ENCODE measurements around the gene CREBRF.
"Not testable (repeated sequence)": the region's sequence is repeated elsewhere in the genome, so short reads cannot be mapped to it uniquely, and the experiment has no call there.

DNA sequence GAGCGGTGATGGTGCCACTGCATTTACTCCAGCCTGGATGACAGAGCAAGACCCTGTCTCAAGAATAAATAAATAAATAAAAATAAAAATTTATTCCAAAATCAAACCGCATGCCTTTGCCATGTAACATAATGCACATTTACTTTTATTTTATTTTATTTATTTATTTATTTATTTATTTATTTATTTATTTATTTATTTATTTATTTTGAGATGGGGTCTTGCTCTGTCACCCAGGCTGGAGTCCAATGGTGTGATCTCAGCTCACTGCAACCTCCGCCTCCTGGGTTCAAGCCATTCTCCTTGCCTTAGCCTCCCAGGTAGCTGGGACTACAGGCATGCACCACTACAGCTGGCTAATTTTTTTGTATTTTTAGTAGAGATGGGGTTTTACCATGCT, 24.1 kb upstream of the CREBRF start:
- TF ChIP-seq, protein P1, sequence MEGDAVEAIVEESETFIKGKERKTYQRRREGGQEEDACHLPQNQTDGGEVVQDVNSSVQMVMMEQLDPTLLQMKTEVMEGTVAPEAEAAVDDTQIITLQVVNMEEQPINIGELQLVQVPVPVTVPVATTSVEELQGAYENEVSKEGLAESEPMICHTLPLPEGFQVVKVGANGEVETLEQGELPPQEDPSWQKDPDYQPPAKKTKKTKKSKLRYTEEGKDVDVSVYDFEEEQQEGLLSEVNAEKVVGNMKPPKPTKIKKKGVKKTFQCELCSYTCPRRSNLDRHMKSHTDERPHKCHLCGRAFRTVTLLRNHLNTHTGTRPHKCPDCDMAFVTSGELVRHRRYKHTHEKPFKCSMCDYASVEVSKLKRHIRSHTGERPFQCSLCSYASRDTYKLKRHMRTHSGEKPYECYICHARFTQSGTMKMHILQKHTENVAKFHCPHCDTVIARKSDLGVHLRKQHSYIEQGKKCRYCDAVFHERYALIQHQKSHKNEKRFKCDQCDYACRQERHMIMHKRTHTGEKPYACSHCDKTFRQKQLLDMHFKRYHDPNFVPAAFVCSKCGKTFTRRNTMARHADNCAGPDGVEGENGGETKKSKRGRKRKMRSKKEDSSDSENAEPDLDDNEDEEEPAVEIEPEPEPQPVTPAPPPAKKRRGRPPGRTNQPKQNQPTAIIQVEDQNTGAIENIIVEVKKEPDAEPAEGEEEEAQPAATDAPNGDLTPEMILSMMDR (IDR thresholded peaks at IDR 0.05): not testable (repeated sequence)
- not testable (repeated sequence) for TF ChIP-seq POLR2A (IDR thresholded peaks at IDR 0.05); POLR2AphosphoS5 (IDR thresholded peaks at IDR 0.05); EP300 (IDR thresholded peaks at IDR 0.05; ENCODE audit: low read depth)
